ENCODE measurements around the gene BCL2.
"Not testable (repeated sequence)": the region's sequence is repeated elsewhere in the genome, so short reads cannot be mapped to it uniquely, and the experiment has no call there.

The BCL2 gene

DNA sequence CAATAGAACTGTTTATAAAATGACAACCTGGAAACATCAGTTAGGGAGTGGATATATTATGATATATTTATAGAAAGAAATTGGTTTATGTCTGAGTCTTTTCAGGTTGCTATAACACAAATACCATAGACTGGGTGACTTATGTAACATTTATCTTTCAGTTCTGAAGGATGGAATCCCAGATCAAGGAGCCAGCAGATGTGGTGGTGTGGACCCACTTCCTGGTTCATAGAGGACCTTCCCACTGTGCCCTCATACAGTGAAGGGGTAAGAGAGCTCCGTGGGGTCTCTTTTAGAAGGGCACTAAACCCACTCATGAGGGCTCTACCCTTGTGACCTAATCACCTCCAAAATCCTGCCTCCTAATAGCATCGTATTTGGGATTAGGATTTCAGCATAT is 86.7 kb downstream of the BCL2 start:
- no peak for DNase-seq

DNA sequence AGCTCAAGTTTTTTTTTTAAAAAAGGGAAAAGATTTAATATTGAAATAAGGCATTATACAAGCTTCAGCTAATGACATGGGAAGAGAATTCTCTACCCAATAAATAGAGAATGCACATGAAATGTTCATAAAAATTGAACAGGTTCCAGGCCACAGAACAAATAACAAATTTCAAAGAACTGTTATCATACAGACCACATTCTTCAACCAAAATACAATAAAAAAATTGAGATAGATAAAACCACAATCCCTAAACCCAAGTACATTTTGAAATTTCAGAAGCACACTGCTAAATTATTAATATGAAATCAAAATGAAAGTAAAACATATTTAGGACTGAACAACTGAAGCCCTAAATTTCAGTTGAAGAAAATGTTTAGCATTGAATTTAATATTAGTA is 89.6 kb downstream of the BCL2 start:
- no peak for DNase-seq

DNA sequence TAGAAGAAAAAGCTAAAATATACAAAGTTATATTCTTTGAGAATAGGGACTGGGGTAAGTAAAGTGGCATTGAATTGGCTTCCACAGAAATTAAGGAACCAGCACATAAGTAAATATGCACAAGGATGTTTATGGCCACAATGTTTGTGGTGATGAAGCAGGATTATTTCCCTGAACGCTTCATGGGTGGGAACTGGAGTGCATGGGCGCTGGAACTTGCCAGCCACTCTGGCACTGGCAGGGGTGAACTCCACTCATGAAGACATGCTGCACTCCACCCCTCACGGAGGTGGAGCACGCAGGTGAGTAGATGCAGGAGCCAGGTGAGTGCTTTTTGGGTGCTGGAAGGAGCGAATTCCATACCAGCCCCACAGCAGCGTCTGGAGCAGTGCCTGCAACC is 94.1 kb downstream of the BCL2 start:
- DNase-seq: no peak

DNA sequence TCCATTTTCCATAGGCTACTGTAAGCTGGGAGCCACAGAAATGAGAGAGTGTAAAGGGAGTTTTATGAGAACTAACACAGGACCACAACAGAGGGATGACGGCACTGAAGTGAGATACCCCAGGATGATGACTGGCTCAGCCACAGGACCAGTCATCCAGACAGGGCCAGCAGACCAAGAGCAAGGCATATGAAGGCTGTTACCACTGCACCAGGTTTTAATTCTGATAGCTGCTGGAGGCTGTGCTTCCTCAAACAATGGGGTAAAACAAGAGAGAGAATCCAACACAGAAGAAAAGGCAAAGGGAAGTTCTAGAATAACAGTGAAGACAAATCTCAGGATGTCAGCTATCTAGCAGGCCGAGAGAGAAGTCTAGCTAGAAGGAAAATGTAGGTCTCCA is 94.9 kb downstream of the BCL2 start:
- peak; percentile 32 to 61 (median 54) for DNase-seq

DNA sequence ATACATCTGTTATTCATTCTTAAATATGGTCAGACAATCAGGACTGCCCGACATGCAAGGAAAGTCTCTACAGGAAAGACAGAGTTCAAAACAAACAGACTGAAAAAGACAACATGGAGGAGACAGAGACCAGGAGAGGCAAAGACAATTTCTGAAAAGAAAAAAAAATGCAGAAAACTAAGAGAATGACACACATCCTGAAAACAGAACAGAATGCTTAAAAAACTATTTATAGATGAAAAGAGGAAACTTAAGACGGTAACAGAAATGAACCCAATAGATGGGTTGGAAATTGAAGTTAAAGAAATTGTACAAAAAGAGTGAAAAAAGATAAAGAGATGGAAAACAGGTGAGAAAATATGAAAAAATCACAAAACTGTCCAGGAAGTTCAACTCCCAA is 95.7 kb downstream of the BCL2 start:
- DNase-seq: peak in 2 of 4 experiments; percentile 22 to 30

DNA sequence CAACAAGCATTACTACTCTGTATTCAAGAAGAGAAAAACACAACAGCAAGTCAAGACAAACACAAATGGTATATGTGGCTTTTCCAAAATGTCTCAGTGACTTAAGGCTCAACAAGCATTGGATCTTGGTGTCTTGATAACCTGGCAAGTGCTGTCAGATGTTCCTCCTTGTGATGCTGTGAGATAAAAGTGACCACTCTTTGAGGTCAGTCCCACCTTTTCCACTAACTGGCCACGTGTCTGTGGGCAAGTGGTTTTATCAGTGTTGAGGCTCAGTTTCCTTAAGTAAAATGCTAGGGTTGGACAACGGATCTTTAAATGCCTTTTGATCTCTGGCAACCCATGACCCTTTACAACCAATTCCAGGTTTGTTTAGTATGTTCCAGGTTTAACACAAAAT is 98.7 kb downstream of the BCL2 start:
- no peak for DNase-seq

DNA sequence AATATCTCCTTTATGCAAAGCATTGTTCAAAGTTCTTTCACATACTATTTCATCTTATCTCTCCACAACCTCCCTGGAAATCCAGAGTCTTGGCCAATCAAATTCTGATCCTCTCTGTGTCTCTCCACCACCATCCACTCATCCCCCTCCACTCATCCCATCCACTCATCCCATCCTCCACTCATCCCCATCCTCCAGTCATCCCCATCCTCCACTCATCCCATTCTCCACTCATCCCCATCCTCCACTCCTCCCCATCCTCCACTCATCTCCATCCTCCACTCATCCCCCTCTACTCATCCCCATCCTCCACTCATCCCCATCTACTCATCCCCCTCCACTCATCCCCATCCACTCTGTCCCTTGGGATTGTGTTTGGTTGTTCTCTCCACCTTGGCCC is 101.1 kb downstream of the BCL2 start:
- DNase-seq: no peak

- no peak for DNase-seq
These were observed 102.9 kb downstream of the BCL2 start for GRCh38 chr18:63216516-63217311.

- DNase-seq: no peak
These were observed 105.5 kb downstream of the BCL2 start for GRCh38 chr18:63213936-63214671.

DNA sequence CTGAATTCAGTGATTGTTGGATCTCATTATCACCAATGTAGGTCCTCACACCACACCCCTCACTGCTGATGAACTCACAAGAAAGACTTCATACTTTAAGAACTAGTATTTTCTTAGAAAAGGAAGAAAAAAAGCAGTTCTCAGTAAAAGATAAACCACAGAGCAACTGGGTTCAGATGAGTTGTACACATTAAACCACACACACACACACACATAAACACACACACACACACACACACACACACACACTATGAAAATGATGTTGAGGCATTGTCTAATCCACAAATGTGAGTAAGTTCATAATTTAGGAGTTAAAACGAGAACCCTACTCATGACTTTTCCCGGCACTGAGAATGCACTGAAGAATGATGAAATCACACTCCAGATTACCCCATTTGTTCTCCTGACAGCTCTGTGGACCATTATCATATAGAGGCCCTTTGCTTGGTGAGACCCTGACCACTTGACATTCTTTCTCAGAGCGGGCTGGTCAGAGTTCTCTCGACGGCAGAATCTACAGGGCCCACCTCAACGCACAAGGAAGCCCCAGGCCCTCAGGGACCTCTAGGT is 106.2 kb downstream of the BCL2 start:
- peak; percentile 15 to 51 (median 32) for DNase-seq

GRCh38 chr18:63210521-63210920 is 109.0 kb downstream of the BCL2 start:
- DNase-seq: no peak

DNA sequence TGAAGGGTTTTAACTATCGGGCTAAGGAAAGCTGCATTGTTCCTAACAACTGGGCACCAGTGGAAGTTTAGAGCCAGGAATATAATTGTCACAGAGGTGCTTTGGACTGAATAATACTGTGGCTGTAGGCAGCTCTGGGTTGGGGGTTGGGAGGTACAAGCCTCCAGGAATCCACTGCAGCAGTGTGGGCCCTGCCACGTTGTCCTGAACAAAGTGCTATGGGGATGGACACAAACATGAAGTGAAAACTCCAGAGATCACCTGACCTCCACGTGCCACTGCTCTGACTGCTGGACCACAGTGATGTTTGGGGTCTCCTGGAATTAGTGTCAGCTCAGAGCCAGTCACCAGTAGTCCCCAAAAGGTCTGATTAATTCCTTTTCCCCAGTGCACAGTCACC is 110.9 kb downstream of the BCL2 start:
- no peak for DNase-seq

- DNase-seq: no peak
These were observed 111.7 kb downstream of the BCL2 start for GRCh38 chr18:63207835-63208234.

DNA sequence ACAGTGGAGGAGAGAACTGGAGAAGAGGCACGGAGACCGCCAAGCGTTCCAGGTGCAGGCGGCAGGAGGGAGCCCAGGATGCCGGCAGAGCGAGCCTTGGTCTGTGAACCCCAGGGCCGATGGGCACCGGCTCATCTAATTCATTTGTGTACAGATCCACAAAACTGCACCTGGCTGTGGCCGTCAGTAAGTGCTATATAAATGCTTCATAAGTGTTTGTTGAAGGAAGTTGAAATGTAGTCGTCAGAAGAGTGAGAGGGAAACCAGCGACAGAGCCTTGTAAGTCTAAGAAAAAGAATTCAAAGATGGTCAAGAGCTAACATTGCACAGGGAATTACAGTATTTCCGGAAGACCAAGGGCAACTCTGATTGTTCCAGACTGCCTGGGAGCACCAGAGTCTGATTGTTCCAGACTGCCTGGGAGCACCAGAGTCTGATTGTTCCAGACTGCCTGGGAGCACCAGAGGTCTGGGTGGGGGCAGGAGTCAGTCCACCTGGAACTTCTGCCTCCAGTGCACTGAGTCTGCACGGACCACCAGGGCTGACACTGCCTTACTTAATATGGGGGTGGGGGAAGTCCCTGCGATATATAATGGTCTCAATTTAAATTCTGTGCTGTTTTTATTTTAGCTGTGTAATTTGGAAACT is 112.3 kb downstream of the BCL2 start:
- DNase-seq: no peak

- no peak for DNase-seq
These were observed 113.0 kb downstream of the BCL2 start for GRCh38 chr18:63206433-63207142.

GRCh38 chr18:63205791-63206252 is 113.7 kb downstream of the BCL2 start:
- no peak for DNase-seq

- no peak for DNase-seq
These were observed 116.1 kb downstream of the BCL2 start for GRCh38 chr18:63203497-63203896.

DNA sequence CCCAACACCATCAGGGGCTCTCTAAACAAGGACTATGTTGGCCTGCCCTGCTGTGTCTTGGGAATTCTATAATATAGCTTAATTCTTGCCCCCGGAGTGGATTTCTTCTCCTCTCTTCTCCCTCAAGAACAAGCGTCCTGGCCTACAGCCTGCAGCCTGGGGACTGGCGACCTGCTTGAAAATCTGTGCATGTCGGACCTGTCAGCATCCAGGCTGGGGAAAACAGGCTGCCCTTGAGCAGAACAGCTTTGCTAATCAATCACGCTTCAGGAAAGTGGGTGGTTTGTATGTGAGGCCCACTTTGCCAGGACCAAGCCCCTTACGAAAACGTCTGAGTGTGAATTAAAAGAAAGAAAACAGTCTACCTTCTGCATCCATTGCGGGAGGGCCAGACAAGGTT is 116.7 kb downstream of the BCL2 start:
- DNase-seq: no peak

- DNase-seq: not testable (repeated sequence)
These were observed 118.1 kb downstream of the BCL2 start for GRCh38 chr18:63201456-63201855.

- DNase-seq: peak; percentile 28 to 67 (median 49)
These were observed 119.8 kb downstream of the BCL2 start for GRCh38 chr18:63199743-63200241.

DNA sequence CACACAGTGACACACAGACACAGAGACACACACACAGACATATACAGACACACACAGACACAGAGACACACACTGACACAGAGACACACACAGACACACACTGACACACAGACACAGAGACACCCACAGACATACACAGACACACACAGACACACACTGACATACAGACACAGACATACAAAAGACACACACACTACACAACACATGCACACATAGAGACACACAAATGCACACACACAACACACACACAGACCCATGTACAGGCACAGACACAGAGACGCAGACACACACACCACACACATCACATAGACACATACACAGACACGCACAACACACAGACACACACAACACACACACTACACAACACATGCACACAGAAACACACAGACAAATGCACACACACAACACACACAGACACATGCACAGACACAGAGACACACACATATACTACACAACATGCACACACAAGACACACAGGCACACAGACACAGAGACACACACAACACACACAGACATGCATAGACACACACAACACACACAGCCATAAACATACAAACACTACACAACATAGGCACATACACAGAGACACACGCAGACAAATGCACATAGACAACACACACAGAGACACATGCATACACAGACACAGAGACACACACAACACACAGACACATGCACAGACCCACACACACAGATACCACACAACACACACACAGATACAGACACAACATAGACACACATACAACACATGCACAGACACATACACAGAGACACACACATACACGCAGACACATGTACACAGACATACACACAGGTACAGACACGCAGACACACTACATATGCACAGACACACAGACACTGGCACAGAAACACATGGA is 120.5 kb downstream of the BCL2 start:
- no peak for DNase-seq

Measured in suppressor macrophage (primary cell).